ENCODE results near the gene GYPC. TPM values are rescaled to one million over a fixed set of nuclear protein-coding genes. Genes with fewer than 3 reads are reported as not detected.

The GYPC gene
- total RNA-seq, 2 donors from 2014 or later, result 7.1 to 14.7 TPM

GRCh38 chr2:126664234-126664633, 8.3 kb downstream of the GYPC start:
- H3K4me3 ChIP-seq, result no peak overlapping the region
- no peak for DNase-seq
- intact Hi-C loops (cut with DNase I), result no loop called here
- peak overlapping the region in 1 of 2 donors; percentile 5 for H3K9ac ChIP-seq (ENCODE audit: low read depth in 2 of 2, low read length in 2 of 2)
- H3K36me3 ChIP-seq, result no peaks in the 10 kb centered on the region
- TF ChIP-seq, protein P1, sequence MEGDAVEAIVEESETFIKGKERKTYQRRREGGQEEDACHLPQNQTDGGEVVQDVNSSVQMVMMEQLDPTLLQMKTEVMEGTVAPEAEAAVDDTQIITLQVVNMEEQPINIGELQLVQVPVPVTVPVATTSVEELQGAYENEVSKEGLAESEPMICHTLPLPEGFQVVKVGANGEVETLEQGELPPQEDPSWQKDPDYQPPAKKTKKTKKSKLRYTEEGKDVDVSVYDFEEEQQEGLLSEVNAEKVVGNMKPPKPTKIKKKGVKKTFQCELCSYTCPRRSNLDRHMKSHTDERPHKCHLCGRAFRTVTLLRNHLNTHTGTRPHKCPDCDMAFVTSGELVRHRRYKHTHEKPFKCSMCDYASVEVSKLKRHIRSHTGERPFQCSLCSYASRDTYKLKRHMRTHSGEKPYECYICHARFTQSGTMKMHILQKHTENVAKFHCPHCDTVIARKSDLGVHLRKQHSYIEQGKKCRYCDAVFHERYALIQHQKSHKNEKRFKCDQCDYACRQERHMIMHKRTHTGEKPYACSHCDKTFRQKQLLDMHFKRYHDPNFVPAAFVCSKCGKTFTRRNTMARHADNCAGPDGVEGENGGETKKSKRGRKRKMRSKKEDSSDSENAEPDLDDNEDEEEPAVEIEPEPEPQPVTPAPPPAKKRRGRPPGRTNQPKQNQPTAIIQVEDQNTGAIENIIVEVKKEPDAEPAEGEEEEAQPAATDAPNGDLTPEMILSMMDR (IDR thresholded peaks at IDR 0.05), result no peak
- no peak overlapping the region for H3K27ac ChIP-seq
- H3K4me1 ChIP-seq, result no peaks in the 10 kb centered on the region
- no peaks in the 10 kb centered on the region for H3K9me3 ChIP-seq
- H3K27me3 ChIP-seq, result no peaks in the 10 kb centered on the region

DNA sequence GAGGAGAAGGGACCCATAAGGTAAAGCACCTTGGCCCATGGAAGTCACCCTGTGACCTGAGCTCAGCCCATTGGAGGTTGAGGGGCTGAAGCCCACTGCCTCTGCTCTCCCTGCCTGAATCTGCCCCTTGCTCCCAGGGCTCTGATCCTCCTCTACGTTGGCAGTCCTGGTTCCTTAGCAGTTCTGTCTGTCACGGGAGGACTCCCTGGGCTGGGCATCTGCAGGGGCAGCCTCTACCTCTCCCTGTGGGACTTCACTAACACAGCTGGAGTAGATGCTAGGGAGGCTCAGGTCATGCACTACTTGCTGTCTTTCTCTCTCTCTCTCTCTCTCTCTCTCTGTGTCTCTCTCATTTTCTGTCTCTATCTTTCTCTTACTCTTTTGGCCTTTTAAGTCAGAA, 8.7 kb downstream of the GYPC start:
- Histone ChIP-seq H3K27ac (no peak overlapping the region), H3K4me1 (no peaks in the 10 kb centered on the region)
- intact Hi-C loops (cut with DNase I), result no loop called here

GRCh38 chr2:126665483-126665882, 9.5 kb downstream of the GYPC start:
- no peaks in the 10 kb centered on the region for H3K9me3 ChIP-seq
- no peaks in the 10 kb centered on the region for H3K4me1 ChIP-seq
- DNase-seq, result no peak
- H3K27ac ChIP-seq, result no peak overlapping the region
- intact Hi-C loops (cut with DNase I), result no loop called here
- no peaks in the 10 kb centered on the region for H3K36me3 ChIP-seq
- no peak overlapping the region for H3K9ac ChIP-seq (ENCODE audit: low read depth in 2 of 2, low read length in 2 of 2)
- H3K4me3 ChIP-seq, result no peak overlapping the region
- no peaks in the 10 kb centered on the region for H3K27me3 ChIP-seq
- TF ChIP-seq, protein P1 (IDR thresholded peaks at IDR 0.05), result no peak

More for the DNA sequence above, 8.7 kb downstream of the GYPC start:
- H3K9me3 ChIP-seq, result no peaks in the 10 kb centered on the region
- TF ChIP-seq, protein P1 (IDR thresholded peaks at IDR 0.05), result no peak
- no peaks in the 10 kb centered on the region for H3K27me3 ChIP-seq
- no peak for DNase-seq
- H3K9ac ChIP-seq (ENCODE audit: low read depth in 2 of 2, low read length in 2 of 2), result peak overlapping the region in 1 of 2 donors; percentile 5
- H3K36me3 ChIP-seq, result no peaks in the 10 kb centered on the region
- H3K4me3 ChIP-seq, result no peak overlapping the region

DNA sequence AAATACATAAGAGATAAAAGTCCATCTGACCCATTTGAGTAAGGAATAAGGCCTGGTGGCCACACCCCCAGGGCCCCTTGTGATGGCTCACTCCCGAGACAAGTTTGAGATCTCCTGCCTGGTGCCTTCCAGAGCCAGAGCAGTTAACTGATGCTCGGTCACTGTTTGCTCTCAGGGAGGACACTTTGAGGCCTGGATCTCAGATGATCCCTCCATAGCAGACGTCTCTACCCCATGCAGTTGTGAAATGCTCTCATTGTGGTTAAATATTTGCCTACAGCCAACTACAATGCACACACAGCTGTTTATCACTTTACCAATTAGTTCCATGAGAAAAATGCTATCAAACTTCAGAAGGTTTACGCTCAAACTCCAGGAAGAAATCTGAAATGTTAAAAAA, 12.3 kb downstream of the GYPC start:
- Histone ChIP-seq H3K27ac (no peak overlapping the region), H3K27me3 (no peaks in the 10 kb centered on the region), H3K9me3 (no peaks in the 10 kb centered on the region), H3K4me3 (no peak overlapping the region), H3K36me3 (no peaks in the 10 kb centered on the region), H3K4me1 (no peaks in the 10 kb centered on the region), H3K9ac (ENCODE audit: low read depth in 2 of 2, low read length in 2 of 2) (no peak overlapping the region)
- intact Hi-C loops (cut with DNase I), result no loop called here
- no peak for DNase-seq
- TF ChIP-seq, protein P1 (IDR thresholded peaks at IDR 0.05), result no peak

DNA sequence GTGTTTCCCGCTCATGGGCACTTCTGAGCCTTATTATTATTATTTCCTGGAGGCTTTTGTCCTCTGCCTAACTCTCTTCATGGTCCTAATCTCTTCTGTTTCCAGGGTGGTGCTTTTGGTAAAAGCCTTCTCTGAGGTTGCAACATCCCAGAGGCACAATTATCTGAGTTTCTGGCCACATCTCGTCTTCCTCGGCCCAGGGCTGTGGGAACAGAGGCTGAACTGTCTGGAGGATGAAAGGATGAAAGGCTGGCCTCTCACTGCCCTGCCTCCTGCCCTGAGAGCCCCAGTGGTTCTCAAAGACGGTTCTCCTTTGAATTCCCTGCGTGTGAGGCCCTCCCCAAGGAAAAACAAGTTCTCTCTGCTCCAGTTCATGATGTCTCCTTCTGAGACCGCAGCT, 13.8 kb downstream of the GYPC start:
- intact Hi-C loops (cut with DNase I), result no loop called here
- Histone ChIP-seq H3K4me3 (no peak overlapping the region), H3K4me1 (no peaks in the 10 kb centered on the region), H3K27ac (no peak overlapping the region), H3K36me3 (no peaks in the 10 kb centered on the region), H3K9me3 (no peaks in the 10 kb centered on the region), H3K27me3 (no peaks in the 10 kb centered on the region), H3K9ac (ENCODE audit: low read depth in 2 of 2, low read length in 2 of 2) (no peak overlapping the region)
- TF ChIP-seq, protein P1 (IDR thresholded peaks at IDR 0.05), result no peak
- DNase-seq, result no peak

DNA sequence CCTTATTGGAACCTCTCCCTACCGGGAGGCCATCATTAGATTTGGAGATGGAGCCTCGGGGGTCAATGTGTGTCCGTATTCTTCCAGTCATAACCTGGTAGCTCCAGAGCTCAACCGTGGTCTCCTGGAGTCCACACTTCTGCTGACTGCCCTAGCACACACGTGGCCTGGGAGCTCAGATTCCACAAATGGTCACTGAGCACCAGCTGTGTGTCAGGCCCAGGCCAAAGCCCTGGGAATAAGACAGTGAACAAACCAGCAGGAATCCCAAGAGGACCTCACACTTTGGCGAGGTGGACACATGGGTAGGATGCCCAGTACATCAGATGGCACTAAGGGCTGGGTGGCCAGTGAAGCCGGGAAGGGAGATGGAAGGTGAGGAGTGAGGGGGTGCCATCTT, 15.5 kb downstream of the GYPC start:
- H3K27me3 ChIP-seq, result no peaks in the 10 kb centered on the region
- no peak overlapping the region for H3K27ac ChIP-seq
- no peak overlapping the region for H3K9ac ChIP-seq (ENCODE audit: low read depth in 2 of 2, low read length in 2 of 2)
- TF ChIP-seq, protein P1 (IDR thresholded peaks at IDR 0.05), result no peak
- H3K4me3 ChIP-seq, result no peak overlapping the region
- no peaks in the 10 kb centered on the region for H3K4me1 ChIP-seq
- intact Hi-C loops (cut with DNase I), result no loop called here
- no peaks in the 10 kb centered on the region for H3K9me3 ChIP-seq
- no peaks in the 10 kb centered on the region for H3K36me3 ChIP-seq
- DNase-seq, result no peak
